Activated CD8-positive, alpha-beta memory T cell treated with anti-CD3 and anti-CD28 coated beads, Interleukin-2, amount 50 U/mL, for 24 hours (primary cell): ENCODE results near the gene SGSM2.

Experiments
- DNase-seq: peaks from one replicate; pipeline ENCODE4 v3.0.0-alpha.2; 2020; ENCODE audit errors: extremely low read depth

Gene SGSM2

GRCh38 chr17:2398182-2398581 lies 60.9 kb downstream of the SGSM2 start:
- DNase-seq = no peak

GRCh38 chr17:2398655-2399571 lies 61.6 kb downstream of the SGSM2 start:
- DNase-seq = no peak

GRCh38 chr17:2399572-2400473 lies 62.5 kb downstream of the SGSM2 start:
- DNase-seq = peak; percentile 76

GRCh38 chr17:2400474-2400866 lies 63.2 kb downstream of the SGSM2 start:
- no peak for DNase-seq

GRCh38 chr17:2400877-2401425 lies 63.6 kb downstream of the SGSM2 start, which contains the start of gene MNT:
Gene MNT (minus strand): TSS chr17:2401060. CDS start chr17:2400712, 348 bp downstream.
- DNase-seq = peak; percentile 82

- peak; percentile 99 for DNase-seq
These were observed 64.3 kb downstream of the SGSM2 start for GRCh38 chr17:2401426-2402221.

GRCh38 chr17:2402544-2402943 lies 65.2 kb downstream of the SGSM2 start:
- DNase-seq = no peak

GRCh38 chr17:2403044-2403443 lies 65.7 kb downstream of the SGSM2 start:
- no peak for DNase-seq

GRCh38 chr17:2405247-2405926 lies 68.1 kb downstream of the SGSM2 start:
- DNase-seq = no peak

- no peak for DNase-seq
These were observed 69.1 kb downstream of the SGSM2 start for GRCh38 chr17:2406271-2406902.

GRCh38 chr17:2406903-2407790 lies 69.8 kb downstream of the SGSM2 start:
- DNase-seq = no peak

- no peak for DNase-seq
These were observed 73.7 kb downstream of the SGSM2 start for GRCh38 chr17:2410951-2411350.

- DNase-seq = no peak
These were observed 75.3 kb downstream of the SGSM2 start for GRCh38 chr17:2412561-2413021.

- no peak for DNase-seq
These were observed 77.3 kb downstream of the SGSM2 start for GRCh38 chr17:2414446-2415064.

GRCh38 chr17:2415081-2415480 lies 77.8 kb downstream of the SGSM2 start:
- DNase-seq = no peak

GRCh38 chr17:2416010-2416734 lies 78.9 kb downstream of the SGSM2 start:
- no peak for DNase-seq

GRCh38 chr17:2418572-2418971 lies 81.3 kb downstream of the SGSM2 start:
- no peak for DNase-seq

- no peak for DNase-seq
These were observed 82.2 kb downstream of the SGSM2 start for GRCh38 chr17:2419486-2419885.
